Prostate gland (tissue), 2 donors: Measurements from ENCODE around the gene AKT3.

ENCODE experiments used
- POLR2A ChIP-seq: fragments of 450-650 bp; IDR thresholded peaks from one replicate; pipeline ENCODE4 v1.6.1; 2016; ENCODE audit warnings: antibody characterized with exemption, mild to moderate bottlenecking
- TF ChIP-seq, protein P1 (sequence below), 4 experiments: fragments of 200-600 bp in 2 of 4; fragments of 450-650 bp in 2 of 4; sonication (generic) in 2 of 4; IDR thresholded peaks; 1 replicate in 3 of 4; 2 replicates in 1 of 4; pipeline ENCODE4 v1.5.1; 2016 to 2019; ENCODE audit warnings: antibody characterized with exemption in 4 of 4, mild to moderate bottlenecking in 2 of 4, moderate library complexity in 2 of 4

DNA sequence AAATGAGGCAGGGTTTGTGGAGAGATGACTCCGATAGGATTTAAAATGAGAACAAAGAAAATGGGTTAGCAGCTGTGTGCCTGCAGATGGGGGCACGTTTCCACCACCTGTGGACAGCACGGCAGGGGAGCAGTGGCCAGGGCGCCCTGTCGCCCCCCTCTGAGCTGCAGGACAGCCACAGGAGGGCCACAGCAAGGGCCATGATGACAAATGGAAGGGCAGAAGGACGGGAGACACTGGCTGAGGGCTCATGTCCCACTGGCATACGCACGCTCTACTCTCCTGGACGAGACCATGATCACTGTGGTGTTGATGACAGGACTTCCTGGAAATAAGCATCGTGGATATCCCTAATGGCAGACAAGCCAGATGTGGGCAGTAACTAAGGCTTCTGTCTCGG lies 353.2 kb downstream of the AKT3 start:
- no peak for TF ChIP-seq POLR2A
- TF ChIP-seq, protein P1, sequence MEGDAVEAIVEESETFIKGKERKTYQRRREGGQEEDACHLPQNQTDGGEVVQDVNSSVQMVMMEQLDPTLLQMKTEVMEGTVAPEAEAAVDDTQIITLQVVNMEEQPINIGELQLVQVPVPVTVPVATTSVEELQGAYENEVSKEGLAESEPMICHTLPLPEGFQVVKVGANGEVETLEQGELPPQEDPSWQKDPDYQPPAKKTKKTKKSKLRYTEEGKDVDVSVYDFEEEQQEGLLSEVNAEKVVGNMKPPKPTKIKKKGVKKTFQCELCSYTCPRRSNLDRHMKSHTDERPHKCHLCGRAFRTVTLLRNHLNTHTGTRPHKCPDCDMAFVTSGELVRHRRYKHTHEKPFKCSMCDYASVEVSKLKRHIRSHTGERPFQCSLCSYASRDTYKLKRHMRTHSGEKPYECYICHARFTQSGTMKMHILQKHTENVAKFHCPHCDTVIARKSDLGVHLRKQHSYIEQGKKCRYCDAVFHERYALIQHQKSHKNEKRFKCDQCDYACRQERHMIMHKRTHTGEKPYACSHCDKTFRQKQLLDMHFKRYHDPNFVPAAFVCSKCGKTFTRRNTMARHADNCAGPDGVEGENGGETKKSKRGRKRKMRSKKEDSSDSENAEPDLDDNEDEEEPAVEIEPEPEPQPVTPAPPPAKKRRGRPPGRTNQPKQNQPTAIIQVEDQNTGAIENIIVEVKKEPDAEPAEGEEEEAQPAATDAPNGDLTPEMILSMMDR (IDR thresholded peaks at IDR 0.05), result no peak
